Calu3 (cell line): ENCODE data around the gene HNRNPD. TPM values are rescaled to one million over a fixed set of nuclear protein-coding genes. Genes with fewer than 3 reads are reported as not detected.
"Not testable (repeated sequence)": the region's sequence is repeated elsewhere in the genome, so short reads cannot be mapped to it uniquely, and the experiment has no call there.

ENCODE experiments used
- BruUV-seq: library from RNA; stranded (reverse); fragments of 400-500 nt; replicated peaks from 2 replicates; lab custom pipeline; 2021; lab: Mats Ljungman, UMichigan
- CTCF ChIA-PET: fragments of 300-600 bp; sonication (Branson Sonifier 250); formaldehyde crosslinking; loops from one replicate; lab custom pipeline; 2022; ENCODE audit warnings: antibody characterized with exemption; lab: Charles Lee
- DNase-seq: peaks from one replicate; pipeline ENCODE4 v3.0.0; 2022
- H3K27ac Mint-ChIP-seq: one replicate; pipeline ENCODE4 v1.8.0; 2022; ENCODE audit warnings: mixed read lengths; ENCODE audit not compliant: unreplicated experiment
- H3K27me3 Mint-ChIP-seq: one replicate; pipeline ENCODE4 v1.8.0; 2022; ENCODE audit warnings: mixed read lengths; ENCODE audit not compliant: unreplicated experiment
- H3K36me3 Mint-ChIP-seq: one replicate; pipeline ENCODE4 v1.8.0; 2022; ENCODE audit warnings: mild to moderate bottlenecking, moderate library complexity, mixed read lengths; ENCODE audit not compliant: insufficient read depth, unreplicated experiment
- H3K4me1 Mint-ChIP-seq: one replicate; pipeline ENCODE4 v1.8.0; 2022; ENCODE audit warnings: mild to moderate bottlenecking, low read depth, mixed read lengths; ENCODE audit not compliant: unreplicated experiment
- H3K4me3 Mint-ChIP-seq: one replicate; pipeline ENCODE4 v1.8.0; 2022; ENCODE audit warnings: mild to moderate bottlenecking, low read depth, moderate library complexity, mixed read lengths; ENCODE audit not compliant: unreplicated experiment
- H3K9me3 Mint-ChIP-seq: one replicate; pipeline ENCODE4 v1.8.0; 2022; ENCODE audit warnings: low read depth, mixed read lengths; ENCODE audit not compliant: unreplicated experiment
- intact Hi-C: fragments of 100-400 bp; cut with micrococcal nuclease; formaldehyde crosslinking; loops from one replicate; pipeline ENCODE4 v1.10.0; 2022; ENCODE audit not compliant: unreplicated experiment
- total RNA-seq: library from RNA; stranded (reverse); gene quantifications from 2 replicates; pipeline ENCODE4 v1.2.3, GENCODE V29; 2022
- TF ChIP-seq, protein P1 (sequence below): fragments of 200-600 bp; IDR thresholded peaks from one replicate; pipeline ENCODE4 v1.8.0; 2022; ENCODE audit warnings: antibody characterized with exemption; ENCODE audit not compliant: unreplicated experiment

HNRNPD gene
- total RNA-seq, 1 experiment from 2014 or later, result 272 TPM

DNA sequence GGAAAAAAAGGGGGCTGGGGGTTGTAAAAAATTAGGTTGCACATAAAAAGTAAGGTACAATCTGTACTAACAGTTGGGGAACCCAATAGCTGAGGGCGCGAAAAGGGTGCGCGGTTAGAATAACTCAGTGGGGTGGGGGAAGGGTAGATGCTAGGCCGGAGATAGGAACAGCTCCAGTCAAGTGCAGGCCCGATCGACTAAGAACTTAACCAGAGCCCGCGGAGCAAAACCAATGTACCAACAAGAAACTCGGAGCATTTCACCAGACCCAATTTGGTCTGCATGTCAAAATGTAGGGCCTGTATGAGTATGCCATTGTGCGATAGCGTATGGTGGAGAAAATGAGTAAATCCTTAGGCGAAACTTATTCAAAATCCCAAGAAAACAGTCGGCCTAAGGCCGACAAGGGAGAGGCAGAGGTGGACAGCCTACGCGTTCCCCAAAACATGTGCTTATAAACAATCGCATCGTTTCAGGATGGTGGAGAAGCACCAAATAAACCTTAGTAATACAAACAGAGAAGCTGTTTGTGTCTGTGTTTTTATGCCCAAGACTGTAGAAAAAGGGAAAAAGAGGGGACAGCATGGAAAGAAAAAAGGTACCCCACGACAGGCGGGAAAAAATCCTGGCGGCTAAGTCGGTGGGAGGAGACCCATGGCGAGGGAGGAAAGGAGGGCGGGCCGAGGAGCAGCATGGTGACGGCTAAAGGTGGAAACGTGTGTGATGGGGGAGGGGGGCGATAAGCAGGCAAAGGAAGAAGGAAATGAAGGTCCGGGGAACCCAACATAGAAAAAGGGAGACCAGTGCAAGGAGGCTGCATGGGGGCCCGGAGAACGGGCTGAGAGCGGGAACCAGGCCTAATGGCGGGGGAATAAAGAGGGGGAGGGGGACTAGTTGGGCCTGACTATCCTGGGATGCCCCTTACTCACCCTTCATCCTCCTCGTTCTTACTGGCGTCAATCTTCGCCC is 990 bp downstream of the HNRNPD start:
- TF ChIP-seq, protein P1, sequence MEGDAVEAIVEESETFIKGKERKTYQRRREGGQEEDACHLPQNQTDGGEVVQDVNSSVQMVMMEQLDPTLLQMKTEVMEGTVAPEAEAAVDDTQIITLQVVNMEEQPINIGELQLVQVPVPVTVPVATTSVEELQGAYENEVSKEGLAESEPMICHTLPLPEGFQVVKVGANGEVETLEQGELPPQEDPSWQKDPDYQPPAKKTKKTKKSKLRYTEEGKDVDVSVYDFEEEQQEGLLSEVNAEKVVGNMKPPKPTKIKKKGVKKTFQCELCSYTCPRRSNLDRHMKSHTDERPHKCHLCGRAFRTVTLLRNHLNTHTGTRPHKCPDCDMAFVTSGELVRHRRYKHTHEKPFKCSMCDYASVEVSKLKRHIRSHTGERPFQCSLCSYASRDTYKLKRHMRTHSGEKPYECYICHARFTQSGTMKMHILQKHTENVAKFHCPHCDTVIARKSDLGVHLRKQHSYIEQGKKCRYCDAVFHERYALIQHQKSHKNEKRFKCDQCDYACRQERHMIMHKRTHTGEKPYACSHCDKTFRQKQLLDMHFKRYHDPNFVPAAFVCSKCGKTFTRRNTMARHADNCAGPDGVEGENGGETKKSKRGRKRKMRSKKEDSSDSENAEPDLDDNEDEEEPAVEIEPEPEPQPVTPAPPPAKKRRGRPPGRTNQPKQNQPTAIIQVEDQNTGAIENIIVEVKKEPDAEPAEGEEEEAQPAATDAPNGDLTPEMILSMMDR, result no peak
- TSS peak; percentile 20 for BruUV-seq
- Mint-ChIP-seq H3K27ac (peak overlapping the region; percentile 91), H3K4me1 (peaks cover 15% of the 10 kb centered on the region), H3K4me3 (peak overlapping the region; percentile 77), H3K27me3 (no peaks in the 10 kb centered on the region), H3K36me3 (peaks cover 73% of the 10 kb centered on the region), H3K9me3 (no peaks in the 10 kb centered on the region)
- intact Hi-C loops, result loop anchor here (10.0 kb wide), 1 partner anchor 522 kb away; the partner anchor contains the start of gene SEC31A
- CTCF ChIA-PET, result interaction anchor here (0.6 kb wide), 1 partner anchor 12 kb away, joined by 3 read pairs; no protein-coding TSS in a partner anchor
- DNase-seq, result peak; percentile 85

DNA sequence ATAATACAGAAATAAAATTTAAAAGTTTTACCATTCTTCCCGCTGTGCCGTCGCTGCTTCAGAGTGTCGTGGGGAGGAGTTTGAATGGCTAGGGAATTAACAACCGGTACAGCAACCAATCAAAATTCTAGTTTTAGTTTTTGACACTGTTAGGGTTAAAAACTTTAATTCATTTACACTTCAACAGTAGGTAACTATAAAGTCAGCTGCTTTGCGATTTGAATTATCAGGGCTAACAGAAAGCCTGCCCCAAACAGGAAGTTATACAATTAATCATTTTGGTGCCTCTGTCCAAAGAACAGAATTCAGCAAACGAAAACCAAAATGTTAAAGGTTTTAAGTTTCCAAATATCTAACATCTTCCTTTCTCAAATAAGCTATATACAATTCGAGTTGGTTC is 2.3 kb downstream of the HNRNPD start:
- TF ChIP-seq, protein P1, result no peak
- H3K27ac Mint-ChIP-seq, result peak overlapping the region; percentile 91
- peaks cover 84% of the 10 kb centered on the region for H3K36me3 Mint-ChIP-seq
- peaks cover 12% of the 10 kb centered on the region for H3K4me1 Mint-ChIP-seq
- intact Hi-C loops, result loop anchor here (10.0 kb wide), 1 partner anchor 523 kb away; the partner anchor contains the start of gene SEC31A
- peak overlapping the region; percentile 77 for H3K4me3 Mint-ChIP-seq
- no TSS peak for BruUV-seq
- H3K27me3 Mint-ChIP-seq, result no peaks in the 10 kb centered on the region
- no peak for DNase-seq
- CTCF ChIA-PET, result interaction anchor here (0.8 to 1.3 kb wide), 2 partner anchors 49 to 426 kb away, joined by 3 to 4 read pairs; no protein-coding TSS in a partner anchor
- H3K9me3 Mint-ChIP-seq, result no peaks in the 10 kb centered on the region

GRCh38 chr4:82367438-82368097 is 6.2 kb downstream of the HNRNPD start:
- Mint-ChIP-seq H3K27me3 (no peaks in the 10 kb centered on the region), H3K4me1 (peaks cover 7% of the 10 kb centered on the region), H3K4me3 (no peak overlapping the region), H3K36me3 (peaks cover 72% of the 10 kb centered on the region), H3K27ac (no peak overlapping the region), H3K9me3 (no peaks in the 10 kb centered on the region)
- no TSS peak for BruUV-seq
- no peak for DNase-seq
- CTCF ChIA-PET, result interaction anchor here (0.5 to 0.6 kb wide), 2 partner anchors 52 to 707 kb away, joined by 3 read pairs; no protein-coding TSS in a partner anchor
- TF ChIP-seq, protein P1, result no peak
- intact Hi-C loops, result no loop called here

GRCh38 chr4:82366431-82366830 is 7.4 kb downstream of the HNRNPD start:
- H3K27ac Mint-ChIP-seq, H3K27me3 Mint-ChIP-seq, H3K4me3 Mint-ChIP-seq, intact Hi-C loops, DNase-seq, H3K9me3 Mint-ChIP-seq, BruUV-seq: not testable (repeated sequence)
- Mint-ChIP-seq H3K36me3 (peaks cover 62% of the 10 kb centered on the region), H3K4me1 (peaks cover 17% of the 10 kb centered on the region)
- CTCF ChIA-PET, result interaction anchor here (0.7 kb wide), 2 partner anchors 119 to 644 kb away, joined by 4 to 6 read pairs; no protein-coding TSS in a partner anchor
